HPDE6-E6E7 (cell line): ENCODE results near the gene POLE.

Experiments used
- DNase-seq: peaks from one replicate; pipeline ENCODE4 v3.0.0; 2011; ENCODE audit warnings: missing footprints; ENCODE audit errors: extremely low spot score

The POLE gene, protein sequence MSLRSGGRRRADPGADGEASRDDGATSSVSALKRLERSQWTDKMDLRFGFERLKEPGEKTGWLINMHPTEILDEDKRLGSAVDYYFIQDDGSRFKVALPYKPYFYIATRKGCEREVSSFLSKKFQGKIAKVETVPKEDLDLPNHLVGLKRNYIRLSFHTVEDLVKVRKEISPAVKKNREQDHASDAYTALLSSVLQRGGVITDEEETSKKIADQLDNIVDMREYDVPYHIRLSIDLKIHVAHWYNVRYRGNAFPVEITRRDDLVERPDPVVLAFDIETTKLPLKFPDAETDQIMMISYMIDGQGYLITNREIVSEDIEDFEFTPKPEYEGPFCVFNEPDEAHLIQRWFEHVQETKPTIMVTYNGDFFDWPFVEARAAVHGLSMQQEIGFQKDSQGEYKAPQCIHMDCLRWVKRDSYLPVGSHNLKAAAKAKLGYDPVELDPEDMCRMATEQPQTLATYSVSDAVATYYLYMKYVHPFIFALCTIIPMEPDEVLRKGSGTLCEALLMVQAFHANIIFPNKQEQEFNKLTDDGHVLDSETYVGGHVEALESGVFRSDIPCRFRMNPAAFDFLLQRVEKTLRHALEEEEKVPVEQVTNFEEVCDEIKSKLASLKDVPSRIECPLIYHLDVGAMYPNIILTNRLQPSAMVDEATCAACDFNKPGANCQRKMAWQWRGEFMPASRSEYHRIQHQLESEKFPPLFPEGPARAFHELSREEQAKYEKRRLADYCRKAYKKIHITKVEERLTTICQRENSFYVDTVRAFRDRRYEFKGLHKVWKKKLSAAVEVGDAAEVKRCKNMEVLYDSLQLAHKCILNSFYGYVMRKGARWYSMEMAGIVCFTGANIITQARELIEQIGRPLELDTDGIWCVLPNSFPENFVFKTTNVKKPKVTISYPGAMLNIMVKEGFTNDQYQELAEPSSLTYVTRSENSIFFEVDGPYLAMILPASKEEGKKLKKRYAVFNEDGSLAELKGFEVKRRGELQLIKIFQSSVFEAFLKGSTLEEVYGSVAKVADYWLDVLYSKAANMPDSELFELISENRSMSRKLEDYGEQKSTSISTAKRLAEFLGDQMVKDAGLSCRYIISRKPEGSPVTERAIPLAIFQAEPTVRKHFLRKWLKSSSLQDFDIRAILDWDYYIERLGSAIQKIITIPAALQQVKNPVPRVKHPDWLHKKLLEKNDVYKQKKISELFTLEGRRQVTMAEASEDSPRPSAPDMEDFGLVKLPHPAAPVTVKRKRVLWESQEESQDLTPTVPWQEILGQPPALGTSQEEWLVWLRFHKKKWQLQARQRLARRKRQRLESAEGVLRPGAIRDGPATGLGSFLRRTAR (N-terminal part only)

DNA sequence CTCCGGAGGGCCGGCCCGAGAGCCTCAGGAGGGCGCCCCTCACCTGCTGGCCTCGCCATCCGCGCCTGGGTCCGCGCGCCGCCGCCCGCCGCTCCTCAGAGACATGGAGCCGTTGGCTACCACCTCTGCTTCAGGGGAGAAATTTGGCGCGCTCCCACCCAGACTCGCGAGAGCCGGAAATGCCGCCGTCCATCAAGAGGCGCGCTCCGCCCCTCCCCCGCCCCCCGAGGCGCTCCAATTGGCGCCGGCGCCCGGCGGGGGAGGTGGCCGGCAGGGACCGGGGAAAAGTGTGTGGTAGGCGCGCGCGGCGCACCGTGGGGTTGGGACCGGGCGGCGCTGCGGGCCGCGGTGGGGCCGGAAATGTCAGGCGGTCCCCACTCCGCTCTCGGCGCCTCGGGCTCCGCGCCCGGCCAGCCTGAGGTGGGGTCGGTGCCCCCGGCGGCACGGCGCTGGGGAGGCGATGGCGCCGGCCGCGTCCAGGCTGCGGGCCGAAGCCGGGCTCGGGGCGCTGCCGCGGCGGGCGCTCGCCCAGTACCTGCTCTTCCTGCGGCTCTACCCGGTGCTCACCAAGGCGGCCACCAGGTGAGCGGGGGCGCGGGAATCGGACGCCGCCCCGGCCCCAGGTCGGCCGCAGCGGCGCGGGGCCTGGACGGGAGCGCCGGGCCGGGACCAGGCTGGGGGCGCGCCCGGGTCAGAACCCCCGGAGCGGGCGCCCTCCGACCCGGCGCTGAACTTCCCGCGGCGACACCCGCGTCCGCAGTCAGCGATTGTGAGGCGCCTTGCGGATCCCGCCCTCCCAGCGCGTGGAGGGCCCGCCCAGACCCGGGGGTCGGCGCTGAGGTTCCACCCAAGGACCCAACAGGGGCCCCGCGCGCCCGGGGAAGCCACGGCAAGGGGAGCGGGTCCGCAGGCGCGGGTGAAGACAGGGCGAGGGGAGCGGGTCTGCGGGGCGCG lies at the start of gene POLE, which contains the start of gene PXMP2:
Gene POLE (minus strand): TSS at position 132 of the 954 bp plus-strand sequence. CDS start 27 bp downstream, at position 105.
Gene PXMP2 (plus strand): TSS at position 377 of the 954 bp plus-strand sequence. CDS start 84 bp downstream, at position 461.
- DNase-seq, result peak; percentile 91

DNA sequence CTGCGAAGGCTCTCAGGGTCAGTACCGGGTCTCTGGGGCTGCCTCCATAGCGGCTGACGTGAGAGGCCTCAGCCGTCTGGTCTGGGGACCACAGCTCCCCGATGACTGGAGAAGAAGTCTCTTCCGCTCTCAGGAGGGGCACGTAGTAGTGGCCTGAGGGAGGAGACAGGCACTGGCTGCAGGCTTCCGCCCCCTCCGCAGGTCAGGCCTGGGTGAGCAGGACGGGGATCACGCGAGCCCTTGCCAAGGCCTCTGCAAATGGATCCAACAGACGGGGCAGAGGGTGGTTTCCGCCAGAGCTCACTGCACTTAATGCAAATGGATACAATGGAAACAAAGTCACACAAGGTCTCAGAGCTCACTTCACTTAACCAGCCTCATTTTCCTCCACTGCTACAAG lies 49.8 kb upstream of the POLE start:
- DNase-seq, result no peak

DNA sequence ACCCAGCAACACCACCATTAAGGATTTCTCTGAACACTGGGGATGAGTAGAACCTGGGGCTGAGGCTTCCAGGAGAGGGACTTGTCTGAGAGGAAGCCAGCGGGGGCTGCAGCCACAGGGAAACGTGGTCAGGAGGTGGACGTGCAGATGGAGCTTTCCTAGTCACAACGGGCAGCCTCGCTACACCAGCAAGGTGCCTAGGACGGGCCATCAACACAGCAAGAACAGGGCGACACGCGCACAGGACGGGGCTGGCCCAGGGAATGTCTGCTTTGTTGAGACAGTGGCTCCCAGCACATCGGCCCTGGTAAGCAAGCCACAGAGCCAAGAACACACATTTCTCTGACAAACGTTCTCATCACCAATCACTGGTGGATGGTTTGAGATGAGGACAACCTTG lies 49.2 kb upstream of the POLE start:
- DNase-seq, result no peak

DNA sequence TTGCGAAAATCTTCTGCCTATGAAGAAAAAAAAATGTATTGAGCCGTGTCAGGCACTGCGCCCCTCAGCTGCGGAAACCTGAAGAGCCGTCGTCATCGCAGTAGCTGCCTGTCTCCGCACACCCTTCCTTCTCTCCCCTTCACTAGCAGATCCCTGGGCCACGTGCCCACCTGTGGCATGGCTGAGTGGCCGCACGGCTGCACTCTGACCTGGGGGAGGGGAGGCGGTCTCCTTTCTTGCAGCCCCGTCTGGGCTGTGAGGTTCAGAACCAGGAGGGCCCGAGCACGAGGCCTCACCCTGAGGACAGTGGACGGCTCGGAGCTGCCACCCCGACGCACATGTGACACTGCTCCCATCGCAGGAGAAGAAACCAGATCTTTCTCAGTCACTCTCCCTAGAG lies 48.4 kb upstream of the POLE start:
- DNase-seq, result no peak

DNA sequence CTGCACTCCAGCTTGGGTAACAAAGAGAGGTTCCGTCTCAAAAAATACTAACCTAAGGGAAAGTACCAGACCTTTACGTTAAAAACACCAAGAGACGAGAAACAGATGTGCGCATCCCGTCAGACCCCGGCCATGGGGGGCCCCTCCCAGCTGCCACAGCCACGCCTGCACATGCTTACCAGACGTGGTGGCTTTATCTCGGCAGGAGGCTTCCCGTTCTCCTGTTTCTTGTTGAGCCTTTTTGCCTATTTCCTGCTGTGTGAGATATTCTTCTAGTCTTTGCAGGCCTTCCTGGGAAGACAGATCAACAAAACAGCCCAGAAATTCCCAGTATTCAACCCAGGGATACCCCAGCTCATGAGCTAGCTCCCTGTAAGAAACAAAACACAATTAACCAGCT lies 47.1 kb upstream of the POLE start:
- DNase-seq, result no peak

DNA sequence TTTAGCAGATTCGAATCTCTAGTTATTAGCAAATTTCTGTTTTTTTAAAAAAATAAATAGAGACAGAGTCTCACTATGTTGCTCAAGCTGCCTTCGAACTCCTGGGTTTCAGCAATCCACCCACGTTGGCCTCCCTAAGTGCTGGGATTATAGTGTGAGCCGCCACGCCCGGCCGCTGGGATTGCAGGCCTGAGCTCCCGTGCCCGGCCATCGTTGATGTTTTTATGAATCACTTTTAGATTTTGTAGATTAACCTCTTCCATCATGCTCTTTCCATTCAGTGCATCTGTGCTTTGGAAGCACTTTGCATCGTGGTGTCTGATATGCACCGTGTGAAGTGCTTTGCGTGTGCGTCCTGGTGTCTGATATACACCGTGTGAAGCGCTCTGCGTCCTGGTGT lies 44.4 kb upstream of the POLE start:
- no peak for DNase-seq

DNA sequence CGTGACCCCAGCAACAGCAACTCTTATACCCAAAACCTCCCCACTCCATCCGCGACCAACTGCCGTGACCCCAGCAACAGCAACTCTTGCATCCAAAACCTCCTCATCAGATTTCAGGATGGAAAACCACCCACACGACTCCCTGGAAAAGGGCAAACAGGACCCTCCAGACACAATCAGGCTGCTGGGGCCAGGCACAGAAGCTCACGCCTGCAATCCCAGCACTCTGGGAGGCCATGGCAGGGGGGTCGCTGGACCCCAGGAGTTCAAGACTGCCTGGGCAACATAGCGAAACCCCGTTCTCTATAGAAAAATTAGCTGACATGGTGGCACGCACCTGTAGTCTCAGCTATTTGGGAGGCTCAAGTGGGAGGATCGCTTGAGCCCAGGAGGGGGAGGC lies 43.2 kb upstream of the POLE start:
- no peak for DNase-seq

DNA sequence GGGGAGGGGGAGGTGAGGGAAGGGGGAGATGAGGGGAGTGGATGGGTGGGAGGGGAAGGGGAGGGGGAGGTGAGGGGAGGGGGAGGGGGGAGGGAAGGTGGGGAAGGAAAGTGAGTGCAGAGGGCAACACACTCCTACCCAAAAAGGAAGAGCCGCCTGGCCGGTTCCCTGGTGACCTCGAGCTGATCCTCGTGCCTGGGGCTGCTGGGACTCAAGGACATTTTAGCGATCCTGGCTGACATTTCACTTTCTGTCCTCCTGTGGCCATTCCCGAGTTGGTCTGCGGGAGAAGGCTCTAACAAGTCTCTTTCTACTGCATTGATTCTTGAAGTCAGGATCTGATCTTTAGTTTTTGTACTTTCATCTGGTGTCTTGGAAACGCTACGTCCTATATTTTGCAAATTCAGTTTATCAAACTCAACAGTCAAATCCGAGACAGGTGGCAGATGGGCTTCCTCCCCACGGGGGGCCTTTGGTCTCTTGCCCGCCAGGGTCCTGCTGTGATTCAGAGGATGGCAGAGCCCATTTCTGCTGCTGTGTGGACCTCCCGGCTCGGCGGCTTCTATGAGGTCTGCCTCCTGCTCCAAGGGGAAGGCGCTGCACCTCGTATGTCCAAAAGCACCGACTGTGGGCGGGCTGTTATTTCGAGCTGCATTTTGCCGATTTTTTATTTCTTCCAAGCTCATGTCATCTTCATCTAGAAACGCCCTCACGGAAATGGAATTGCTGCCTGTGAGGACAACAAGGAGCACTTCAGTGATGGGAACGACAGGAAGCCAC lies 42.6 kb upstream of the POLE start:
- DNase-seq, result no peak

DNA sequence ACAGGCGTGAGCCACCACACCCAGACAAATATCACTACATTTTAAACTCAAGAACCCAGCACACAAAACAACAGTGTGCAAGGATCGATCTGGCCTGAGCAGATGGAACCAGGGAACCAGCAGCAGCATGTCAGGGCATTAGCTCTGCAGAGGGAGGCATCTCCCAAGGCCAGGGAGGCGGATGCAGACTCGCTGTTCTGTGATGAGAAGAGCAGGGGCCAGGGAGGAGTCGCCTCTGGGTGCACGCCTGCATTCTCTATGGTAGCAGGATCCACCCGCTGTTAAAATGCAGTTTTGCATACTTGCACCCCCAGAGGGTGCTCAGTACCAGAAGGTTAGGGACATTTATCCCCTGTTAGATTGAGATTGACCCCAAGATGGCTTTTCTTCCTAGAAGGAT lies 41.4 kb upstream of the POLE start:
- DNase-seq, result no peak

DNA sequence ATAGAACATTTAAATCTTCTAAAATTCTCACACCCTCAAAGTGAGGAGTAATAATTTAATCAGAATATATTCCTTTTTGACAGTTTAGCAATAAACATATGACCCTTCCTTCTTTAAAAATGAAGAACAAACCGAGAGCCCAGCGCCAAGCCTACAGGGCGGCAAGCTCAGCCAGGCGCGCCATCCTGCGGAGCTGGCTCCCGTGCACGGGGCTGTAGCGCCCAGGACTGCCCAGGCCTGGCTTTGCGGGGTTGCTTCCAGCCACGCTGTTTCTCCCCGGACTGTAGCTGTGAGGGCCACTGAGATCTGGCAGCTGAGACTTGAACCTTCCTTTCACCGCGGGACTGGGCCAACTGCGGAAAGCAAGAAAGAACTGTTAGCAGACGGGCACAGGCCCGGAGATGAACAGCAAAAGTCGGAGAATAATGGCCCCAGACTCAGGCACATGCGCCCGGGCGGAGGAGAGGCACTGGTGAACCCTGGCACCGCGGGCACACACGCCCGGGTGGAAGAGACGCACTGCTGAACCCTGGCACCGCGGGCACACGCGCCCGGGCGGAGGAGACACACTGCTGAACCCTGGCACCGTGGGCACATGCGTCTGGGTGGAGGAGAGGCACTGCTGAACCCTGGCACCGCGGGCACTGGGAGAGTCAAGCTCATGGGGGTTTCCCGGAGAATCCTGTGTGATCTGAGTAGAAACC lies 40.1 kb upstream of the POLE start:
- DNase-seq, result no peak

DNA sequence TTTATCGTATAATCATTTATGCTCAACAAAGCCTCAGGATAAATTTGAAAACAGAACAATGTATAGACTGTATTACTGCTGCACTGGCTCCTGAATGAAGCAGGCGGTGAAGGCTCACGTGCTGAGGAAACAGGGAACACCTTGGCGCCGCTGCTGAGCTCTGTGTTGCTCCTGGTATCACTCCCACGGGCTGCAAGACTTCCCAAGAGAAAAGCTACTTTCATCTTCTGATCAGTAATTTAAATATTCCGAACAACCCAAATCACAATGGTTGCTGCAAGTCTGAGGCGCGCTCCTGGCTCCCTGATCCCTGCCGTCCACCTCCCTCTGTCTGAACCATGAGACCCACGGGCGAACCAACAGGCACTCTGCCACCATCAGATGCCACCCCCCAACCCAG lies 39.2 kb upstream of the POLE start:
- DNase-seq, result no peak

DNA sequence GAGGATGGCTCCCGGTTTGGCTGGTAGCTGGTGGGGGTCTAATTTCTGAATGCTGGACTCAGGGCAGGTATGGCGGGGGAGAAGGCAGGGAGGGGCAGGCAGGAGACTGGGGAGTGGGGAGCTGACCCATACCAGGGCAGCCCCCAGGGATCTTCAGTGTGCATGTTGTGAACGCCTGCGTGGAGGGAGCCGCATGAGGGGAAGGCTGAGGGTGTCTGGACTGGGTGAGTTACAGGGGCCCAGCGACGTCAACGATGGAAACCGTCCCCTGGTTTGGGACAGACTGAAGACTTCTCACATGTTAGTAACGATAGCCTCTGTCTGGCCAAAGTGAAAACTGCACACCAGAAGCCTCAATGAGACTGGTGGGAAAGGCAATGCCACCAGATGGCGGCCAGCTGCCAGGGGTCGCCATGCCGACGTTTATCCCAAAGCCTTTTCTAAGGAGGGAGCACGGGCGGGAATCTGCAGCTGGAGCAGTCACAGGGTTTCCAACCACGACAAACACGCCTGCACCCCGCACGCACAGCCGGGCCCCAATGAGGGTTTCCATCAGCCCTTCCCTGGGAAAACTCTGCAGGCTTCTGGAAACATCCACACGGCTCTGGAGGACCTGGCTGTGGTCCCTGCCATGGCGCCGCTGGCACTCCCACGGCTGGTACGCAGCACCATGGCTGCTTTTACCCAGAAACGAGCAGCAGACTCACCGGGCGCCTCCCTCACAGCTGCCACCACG lies 37.5 kb upstream of the POLE start:
- DNase-seq, result no peak

DNA sequence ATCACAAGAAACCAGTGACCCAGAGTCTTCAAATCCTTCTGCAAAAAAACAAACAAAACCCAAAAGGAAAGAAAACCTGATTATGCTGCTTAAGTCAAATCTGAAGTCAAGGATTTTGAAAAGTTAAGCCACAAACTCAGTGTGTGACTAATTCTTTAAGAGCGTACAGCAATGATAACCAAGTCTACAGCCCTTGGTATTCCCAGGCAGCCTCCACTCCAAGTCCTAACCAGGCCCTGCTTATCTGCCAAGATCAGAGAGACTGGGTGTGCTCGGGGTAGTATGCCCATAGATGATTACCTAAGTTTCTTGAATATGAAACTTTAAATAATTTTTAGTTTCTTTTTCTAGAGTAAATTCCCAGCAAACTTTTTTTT lies 36.6 kb upstream of the POLE start:
- DNase-seq, result no peak

DNA sequence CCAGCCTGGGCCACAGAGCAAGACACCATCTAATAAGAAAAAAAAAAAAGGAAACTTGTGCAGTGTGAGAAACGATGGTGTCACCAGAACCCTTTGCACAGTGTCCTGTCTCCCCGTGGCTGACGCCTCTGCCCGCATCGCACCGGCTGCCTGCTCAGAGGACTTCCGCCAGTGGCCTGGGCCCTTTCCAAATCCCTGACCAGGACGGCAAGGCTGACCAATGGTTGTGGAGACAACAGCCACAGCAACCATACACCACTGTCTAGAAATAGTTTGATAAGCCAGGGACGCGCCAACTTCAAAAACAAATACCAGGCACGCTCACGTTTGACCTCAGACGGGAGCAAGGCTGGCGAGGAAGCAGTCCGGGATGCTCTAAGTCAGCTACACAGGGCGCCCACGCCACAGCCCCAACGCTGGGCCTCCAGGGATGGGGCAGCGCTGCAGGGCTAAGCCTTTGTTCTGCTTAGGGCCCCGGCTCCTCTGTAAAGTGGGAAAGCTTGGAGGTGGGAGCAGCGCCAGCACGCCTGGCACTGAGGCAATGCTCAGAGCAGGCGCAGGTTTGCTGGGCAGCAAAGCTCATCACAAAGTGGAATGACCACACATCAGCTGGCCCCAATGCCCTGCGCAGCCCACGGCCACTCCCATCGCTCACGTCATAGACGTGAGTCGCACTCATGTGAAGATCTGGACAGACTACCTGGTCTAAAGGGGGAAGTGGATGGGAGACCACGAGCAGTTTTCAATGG lies 36.0 kb upstream of the POLE start:
- no peak for DNase-seq

DNA sequence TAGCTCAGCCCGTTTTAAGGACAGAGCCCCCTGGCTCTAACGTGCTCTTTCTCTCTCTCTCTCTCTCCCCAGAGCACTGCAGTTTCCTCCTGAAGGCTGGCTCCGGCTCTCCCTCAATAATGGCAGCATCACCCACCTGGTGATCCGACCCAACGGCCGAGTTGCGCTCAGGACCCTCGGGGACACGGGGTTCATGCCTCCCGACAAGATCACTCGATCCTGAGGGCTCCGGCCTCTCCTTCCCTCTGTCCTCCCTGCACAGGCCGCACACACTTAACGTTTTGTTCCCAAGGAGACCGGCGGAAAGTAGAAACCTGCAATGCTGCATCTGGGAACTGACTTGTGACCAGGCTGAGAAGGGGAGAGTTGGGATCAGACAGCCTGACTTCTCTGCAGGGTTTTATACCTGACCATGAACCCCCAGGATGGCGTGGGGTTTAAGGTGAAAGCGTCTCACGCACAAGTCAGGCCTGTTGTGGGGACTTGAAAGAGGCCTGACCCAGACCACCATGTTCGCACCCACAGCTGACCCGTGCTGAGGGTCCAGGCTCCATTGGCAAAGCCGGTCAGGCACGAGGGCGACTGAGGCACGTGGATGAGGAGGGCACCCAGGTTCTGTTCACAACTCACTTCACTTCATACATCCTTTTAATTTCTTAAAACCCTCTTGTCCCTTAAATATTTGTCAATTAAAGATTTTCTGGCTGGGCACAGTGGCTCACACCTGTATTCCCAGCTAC lies 33.6 kb upstream of the POLE start:
- DNase-seq, result no peak

DNA sequence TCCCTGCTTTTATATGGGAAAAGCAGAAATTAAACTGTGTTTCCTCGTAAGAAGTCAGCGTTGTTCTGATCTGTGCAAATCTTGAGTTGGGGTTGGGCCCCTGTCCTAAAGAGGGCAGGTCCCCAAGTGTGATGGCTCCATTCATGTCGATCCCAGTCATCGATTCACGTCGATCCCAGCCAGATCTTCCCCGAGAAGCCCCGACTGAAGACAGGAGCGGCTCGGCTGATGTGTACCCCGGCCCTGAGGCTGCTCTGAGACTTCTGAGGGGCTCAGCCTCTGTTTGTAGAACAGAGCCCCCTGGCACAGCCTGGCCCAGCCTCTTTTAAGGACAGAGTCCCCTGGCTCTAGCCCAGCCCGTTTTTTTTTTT lies 32.8 kb upstream of the POLE start:
- no peak for DNase-seq
